Small intestine (tissue), 7 donors: ENCODE data around the gene GREB1. TPM values are rescaled to one million over a fixed set of nuclear protein-coding genes. Genes with fewer than 3 reads are reported as not detected.

Source experiments
- DNase-seq, 2 donors: peaks; one replicate each; pipeline versions ENCODE4 v3.0.0 to v3.0.0-alpha.2; 2013
- FAIRE-seq: peaks from 2 replicates; lab custom pipeline; 2012; peaks lifted over from hg19 to GRCh38; lab: Jason Lieb, UNC
- H3K27ac ChIP-seq, 3 donors: one replicate each; pipeline ENCODE4 v1.5.1; 2013; ENCODE audit warnings: low read length in 2 of 3, mild to moderate bottlenecking in 2 of 3, control low read depth in 1 of 3, inconsistent platforms in 1 of 3, low read depth in 1 of 3, moderate library complexity in 1 of 3
- H3K27me3 ChIP-seq, 3 donors: one replicate each; pipeline ENCODE4 v1.6.1; 2013; ENCODE audit warnings: low read length in 3 of 3, inconsistent platforms in 1 of 3; ENCODE audit not compliant: control insufficient read depth in 3 of 3, insufficient read depth in 3 of 3
- H3K36me3 ChIP-seq, 3 donors: one replicate each; pipeline ENCODE4 v1.6.1; 2013; ENCODE audit warnings: low read length in 3 of 3, inconsistent platforms in 1 of 3, low read depth in 1 of 3, mild to moderate bottlenecking in 1 of 3, moderate library complexity in 1 of 3; ENCODE audit not compliant: control insufficient read depth in 3 of 3, insufficient read depth in 2 of 3
- H3K4me1 ChIP-seq, 3 donors: one replicate each; pipeline ENCODE4 v1.6.1; 2013; ENCODE audit warnings: low read length in 2 of 3, inconsistent platforms in 1 of 3, low read depth in 1 of 3, mild to moderate bottlenecking in 1 of 3, moderate library complexity in 1 of 3; ENCODE audit not compliant: control insufficient read depth in 3 of 3, insufficient read depth in 2 of 3
- H3K4me3 ChIP-seq, 3 donors: one replicate each; pipeline ENCODE4 v1.5.1; 2013; ENCODE audit warnings: low read length in 3 of 3, control low read depth in 1 of 3, inconsistent platforms in 1 of 3, low read depth in 1 of 3, mild to moderate bottlenecking in 1 of 3, moderate library complexity in 1 of 3
- H3K9me3 ChIP-seq, 2 donors: one replicate each; pipeline ENCODE4 v1.6.1; 2013; ENCODE audit warnings: low read depth in 1 of 2, low read length in 1 of 2; ENCODE audit not compliant: control insufficient read depth in 2 of 2, insufficient read depth in 1 of 2
- WGBS, 3 donors: extraction: QIAGEN DNeasy Blood & Tissue Kit; methylation state at CpG; one replicate each; pipeline ENCODE4 v1.1.7; 2013; 5-methylcytosine and 5-hydroxymethylcytosine counted together
- polyA plus RNA-seq, 4 donors: library from polyadenylated mRNA; stranded (reverse) in 3 of 4; unstranded in 1 of 4; fragments of 200-250 nt in 3 of 4; fragments of 120-200 nt in 1 of 4; gene quantifications; one replicate each; pipeline versions ENCODE4 v1.2.1 to v1.2.3, GENCODE V29; 2013
- donor health status: healthy with polysubstance abuse.
- donor health status: control.
- donor health status: control.
- donor health status: Bipolar disorder and iron deficiency.
- donor health status: healthy.

The GREB1 gene
- polyA plus RNA-seq, 4 donors: 0.76 to 1.8 (median 1.4) TPM; not detected in 1

GRCh38 chr2:11628675-11629074 is 94.8 kb downstream of the GREB1 start:
- Histone ChIP-seq H3K27me3 (no peaks in the 10 kb centered on the region), H3K9me3 (peaks cover 0 to 10% of the 10 kb centered on the region in 2 donors), H3K27ac (no peak overlapping the region), H3K4me3 (no peak overlapping the region), H3K36me3 (peaks cover 0 to 2% (median 0%) of the 10 kb centered on the region in 3 donors), H3K4me1 (no peaks in the 10 kb centered on the region)
- no peak for FAIRE-seq
- WGBS, 3 donors: 72 to 80% (median 80%) methylated on average over 9 of the region's 9 CpGs
- no peak for DNase-seq

- Histone ChIP-seq H3K9me3 (peaks cover 0 to 10% of the 10 kb centered on the region in 2 donors), H3K4me1 (no peaks in the 10 kb centered on the region), H3K27ac (no peak overlapping the region), H3K27me3 (no peaks in the 10 kb centered on the region), H3K4me3 (no peak overlapping the region), H3K36me3 (peaks cover 0 to 2% (median 0%) of the 10 kb centered on the region in 3 donors)
- no peak for FAIRE-seq
- no peak for DNase-seq
- WGBS, 3 donors: 84 to 88% (median 84%) methylated on average over 11 of the region's 11 CpGs
Observed at GRCh38 chr2:11629215-11629614, 95.4 kb downstream of the GREB1 start.

DNA sequence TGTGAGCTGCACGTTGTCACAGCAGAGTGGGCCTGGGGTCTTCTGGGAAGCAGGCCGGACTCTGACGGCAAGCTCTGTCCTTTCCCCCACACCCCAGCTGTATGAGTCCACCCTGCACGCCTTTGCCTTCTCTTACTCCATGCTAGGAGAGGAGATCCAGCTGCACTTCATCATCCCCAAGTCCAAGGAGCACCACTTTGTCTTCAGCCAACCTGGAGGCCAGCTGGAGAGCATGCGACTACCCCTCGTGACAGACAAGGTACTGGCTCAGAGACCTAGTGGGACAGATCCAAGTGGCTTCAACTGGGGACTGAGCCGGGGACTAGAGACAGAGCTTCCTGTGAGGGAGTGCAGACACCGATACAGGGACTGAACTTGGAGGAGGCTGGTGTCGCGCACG is 96.0 kb downstream of the GREB1 start:
- WGBS, 3 donors: 84 to 85% (median 85%) methylated on average over 11 of the region's 11 CpGs
- Histone ChIP-seq H3K4me3 (no peak overlapping the region), H3K9me3 (peaks cover 0 to 10% of the 10 kb centered on the region in 2 donors), H3K27ac (no peak overlapping the region), H3K36me3 (peaks cover 0 to 2% (median 0%) of the 10 kb centered on the region in 3 donors), H3K27me3 (no peaks in the 10 kb centered on the region), H3K4me1 (no peaks in the 10 kb centered on the region)
- no peak for DNase-seq
- no peak for FAIRE-seq

- Histone ChIP-seq H3K36me3 (peaks cover 0 to 6% (median 0%) of the 10 kb centered on the region in 3 donors), H3K27me3 (no peaks in the 10 kb centered on the region), H3K27ac (no peak overlapping the region), H3K9me3 (peaks cover 0 to 10% of the 10 kb centered on the region in 2 donors), H3K4me1 (no peaks in the 10 kb centered on the region), H3K4me3 (no peak overlapping the region)
- 78 to 86% (median 80%) methylated on average over 4 of the region's 4 CpGs for WGBS, 3 donors
- no peak for DNase-seq
- no peak for FAIRE-seq
Observed at GRCh38 chr2:11630855-11631254, 97.0 kb downstream of the GREB1 start.

GRCh38 chr2:11631462-11631861 is 97.6 kb downstream of the GREB1 start:
- FAIRE-seq (no peak), DNase-seq (no peak)
- WGBS, 3 donors: 84 to 91% (median 90%) methylated on average over 7 of the region's 7 CpGs
- H3K36me3 ChIP-seq: peaks cover 0 to 6% (median 0%) of the 10 kb centered on the region in 3 donors
- no peak overlapping the region for H3K27ac ChIP-seq
- H3K4me3 ChIP-seq: no peak overlapping the region
- no peaks in the 10 kb centered on the region for H3K4me1 ChIP-seq
- H3K9me3 ChIP-seq: peaks cover 0 to 10% of the 10 kb centered on the region in 2 donors
- no peaks in the 10 kb centered on the region for H3K27me3 ChIP-seq

DNA sequence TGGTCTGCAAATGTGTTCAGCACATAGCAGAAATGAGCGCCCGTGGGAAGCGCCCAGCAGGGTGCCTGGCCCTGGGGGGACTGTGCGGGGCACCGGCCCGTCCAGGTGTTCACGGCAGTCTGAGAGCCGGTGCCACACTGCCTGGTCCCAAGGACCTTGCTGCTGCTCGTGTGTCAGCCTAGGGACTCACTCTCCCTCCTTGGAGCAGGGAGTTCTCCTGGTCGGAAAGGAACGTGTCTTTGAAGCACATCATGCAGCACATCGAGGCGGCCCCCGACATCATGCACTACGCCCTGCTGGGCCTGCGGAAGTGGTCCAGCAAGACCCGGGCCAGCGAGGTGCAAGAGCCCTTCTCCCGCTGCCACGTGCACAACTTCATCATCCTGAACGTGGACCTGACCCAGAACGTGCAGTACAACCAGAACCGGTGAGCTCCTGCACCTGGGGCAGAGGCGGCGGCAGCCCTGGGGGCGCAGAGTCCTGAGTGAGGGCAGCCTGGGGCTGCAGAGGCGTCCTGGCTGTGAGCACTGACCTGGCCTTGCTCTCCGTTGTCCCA is 100.2 kb downstream of the GREB1 start:
- no peak overlapping the region for H3K4me3 ChIP-seq
- no peak for FAIRE-seq
- DNase-seq: no peak
- no peaks in the 10 kb centered on the region for H3K27me3 ChIP-seq
- 87 to 92% (median 91%) methylated on average over 28 of the region's 28 CpGs for WGBS, 3 donors
- no peaks in the 10 kb centered on the region for H3K9me3 ChIP-seq
- H3K4me1 ChIP-seq: no peaks in the 10 kb centered on the region
- H3K36me3 ChIP-seq: peaks cover 0 to 4% (median 0%) of the 10 kb centered on the region in 3 donors
- no peak overlapping the region for H3K27ac ChIP-seq

DNA sequence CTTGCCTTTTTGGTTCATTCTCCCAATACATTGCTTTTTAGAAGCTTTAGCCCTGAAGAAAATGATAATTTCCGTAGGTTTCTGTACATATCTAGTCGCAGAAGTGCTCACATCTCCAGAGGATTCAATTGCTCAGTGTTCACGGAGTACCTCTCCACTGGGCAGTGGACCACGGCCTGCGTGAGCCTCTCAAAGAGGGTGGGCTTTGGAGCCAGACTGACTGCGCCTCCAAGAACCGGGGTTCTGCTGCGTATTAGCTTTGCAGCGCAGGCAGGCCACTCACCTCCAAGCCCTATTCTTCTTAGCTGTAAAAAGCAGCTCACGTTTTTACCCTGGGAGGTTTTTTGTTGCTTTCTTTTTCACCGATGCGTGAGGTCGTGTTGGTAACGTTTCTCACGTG is 100.7 kb downstream of the GREB1 start:
- WGBS, 3 donors: 85 to 86% (median 86%) methylated on average over 15 of the region's 15 CpGs
- Histone ChIP-seq H3K36me3 (peaks cover 0 to 6% (median 0%) of the 10 kb centered on the region in 3 donors), H3K27ac (no peak overlapping the region), H3K4me3 (no peak overlapping the region), H3K9me3 (no peaks in the 10 kb centered on the region), H3K4me1 (no peaks in the 10 kb centered on the region), H3K27me3 (no peaks in the 10 kb centered on the region)
- no peak for DNase-seq
- FAIRE-seq: no peak

- Histone ChIP-seq H3K4me3 (no peak overlapping the region), H3K4me1 (no peaks in the 10 kb centered on the region), H3K9me3 (no peaks in the 10 kb centered on the region), H3K27ac (no peak overlapping the region), H3K36me3 (peaks cover 0 to 8% (median 0%) of the 10 kb centered on the region in 3 donors), H3K27me3 (no peaks in the 10 kb centered on the region)
- WGBS, 3 donors: 78 to 92% (median 87%) methylated on average over 15 of the region's 15 CpGs
- DNase-seq: no peak
- no peak for FAIRE-seq
Observed at GRCh38 chr2:11635141-11635540, 101.3 kb downstream of the GREB1 start.
